ENCODE data around the gene ITPRID1. TPM values are rescaled to one million over a fixed set of nuclear protein-coding genes. Genes with fewer than 3 reads are reported as not detected.
"Not testable (repeated sequence)": the region's sequence is repeated elsewhere in the genome, so short reads cannot be mapped to it uniquely, and the experiment has no call there.

ITPRID1 gene
- total RNA-seq, 1 donor from 2014 or later: 1.2 TPM

- FAIRE-seq: no peak
Measured at GRCh38 chr7:31512166-31512565, 1.7 kb upstream of the ITPRID1 start.

GRCh38 chr7:31516680-31517502 is 3.0 kb downstream of the ITPRID1 start:
- DNase-seq (ENCODE audit: low spot score in 2 of 2) (no peak), FAIRE-seq (no peak)

More at GRCh38 chr7:31512166-31512565, 1.7 kb upstream of the ITPRID1 start:
- no peak for DNase-seq (ENCODE audit: low spot score in 2 of 2)

GRCh38 chr7:31517513-31517912 is 3.6 kb downstream of the ITPRID1 start:
- FAIRE-seq (no peak), DNase-seq (ENCODE audit: low spot score in 2 of 2) (no peak)

- no peak for DNase-seq (ENCODE audit: low spot score in 2 of 2)
- no peak for FAIRE-seq
Measured at GRCh38 chr7:31518766-31519165, 4.9 kb downstream of the ITPRID1 start.

GRCh38 chr7:31521336-31522010 is 7.6 kb downstream of the ITPRID1 start:
- FAIRE-seq: no peak
- DNase-seq (ENCODE audit: low spot score in 2 of 2): no peak

- no peak for DNase-seq (ENCODE audit: low spot score in 2 of 2)
- no peak for FAIRE-seq
Measured at GRCh38 chr7:31526864-31527263, 13.0 kb downstream of the ITPRID1 start.

- DNase-seq (ENCODE audit: low spot score in 2 of 2): no peak
- no peak for FAIRE-seq
Measured at GRCh38 chr7:31529103-31529502, 15.2 kb downstream of the ITPRID1 start.

GRCh38 chr7:31540651-31541185 is 26.8 kb downstream of the ITPRID1 start:
- not testable (repeated sequence) for FAIRE-seq; DNase-seq (ENCODE audit: low spot score in 2 of 2)

- DNase-seq (ENCODE audit: low spot score in 2 of 2) (no peak), FAIRE-seq (no peak)
Measured at GRCh38 chr7:31545549-31545948, 31.7 kb downstream of the ITPRID1 start.

- DNase-seq (ENCODE audit: low spot score in 2 of 2) (no peak), FAIRE-seq (no peak)
Measured at GRCh38 chr7:31549611-31550010, 35.7 kb downstream of the ITPRID1 start.

GRCh38 chr7:31550432-31550831 is 36.5 kb downstream of the ITPRID1 start:
- no peak for DNase-seq (ENCODE audit: low spot score in 2 of 2)
- no peak for FAIRE-seq

- FAIRE-seq: no peak
- no peak for DNase-seq (ENCODE audit: low spot score in 2 of 2)
Measured at GRCh38 chr7:31553661-31554081, 39.8 kb downstream of the ITPRID1 start.

GRCh38 chr7:31562002-31562401 is 48.1 kb downstream of the ITPRID1 start:
- FAIRE-seq (no peak), DNase-seq (ENCODE audit: low spot score in 2 of 2) (no peak)

- DNase-seq (ENCODE audit: low spot score in 2 of 2): no peak
- FAIRE-seq: no peak
Measured at GRCh38 chr7:31563522-31563921, 49.6 kb downstream of the ITPRID1 start.

GRCh38 chr7:31563951-31564350 is 50.1 kb downstream of the ITPRID1 start:
- FAIRE-seq (no peak), DNase-seq (ENCODE audit: low spot score in 2 of 2) (no peak)

GRCh38 chr7:31564661-31565060 is 50.8 kb downstream of the ITPRID1 start:
- FAIRE-seq (no peak), DNase-seq (ENCODE audit: low spot score in 2 of 2) (no peak)

- FAIRE-seq: no peak
- no peak for DNase-seq (ENCODE audit: low spot score in 2 of 2)
Measured at GRCh38 chr7:31569528-31569927, 55.6 kb downstream of the ITPRID1 start.

GRCh38 chr7:31583526-31583925 is 69.6 kb downstream of the ITPRID1 start:
- DNase-seq (ENCODE audit: low spot score in 2 of 2) (no peak), FAIRE-seq (no peak)

- FAIRE-seq (no peak), DNase-seq (ENCODE audit: low spot score in 2 of 2) (no peak)
Measured at GRCh38 chr7:31583942-31584341, 70.1 kb downstream of the ITPRID1 start.

GRCh38 chr7:31595390-31595789 is 81.5 kb downstream of the ITPRID1 start:
- DNase-seq (ENCODE audit: low spot score in 2 of 2) (no peak), FAIRE-seq (no peak)

- no peak for FAIRE-seq
- no peak for DNase-seq (ENCODE audit: low spot score in 2 of 2)
Measured at GRCh38 chr7:31602041-31602625, 88.2 kb downstream of the ITPRID1 start.

Data from frontal cortex (tissue), 4 donors.